HepG2 (cell line): Measurements from ENCODE around the gene MMP25. TPM values are rescaled to one million over a fixed set of nuclear protein-coding genes. Genes with fewer than 3 reads are reported as not detected.

Experiments used
- CC2D1A ChIP-seq: sonication (generic); formaldehyde crosslinking; IDR thresholded peaks from 2 replicates; pipeline ENCODE4 v1.8.1; 2023; ENCODE audit warnings: mild to moderate bottlenecking, missing genetic modification reagents
- ETV5 ChIP-seq: IDR thresholded peaks from 2 replicates; pipeline ENCODE4 v1.6.1; 2018; ENCODE audit warnings: missing biosample characterization, missing genetic modification reagents, inconsistent platforms, borderline replicate concordance
- EZH2 ChIP-seq: conservative IDR thresholded peaks from 2 replicates; pipeline ENCODE4 v1.6.1; 2012; ENCODE audit warnings: mild to moderate bottlenecking, low read depth, low read length, moderate library complexity
- FIP1L1 ChIP-seq: fragments of 200-400 bp; formaldehyde crosslinking; IDR thresholded peaks from 2 replicates; pipeline ENCODE4 v1.6.1; 2018; ENCODE audit warnings: low read depth, mild to moderate bottlenecking, low read length, moderate library complexity, borderline replicate concordance; ENCODE audit not compliant: insufficient read depth
- GATAD2A ChIP-seq: IDR thresholded peaks from 2 replicates; pipeline ENCODE4 v1.6.1; 2016
- KAT2B ChIP-seq: fragments of 150-350 bp; IDR thresholded peaks from 2 replicates; pipeline ENCODE4 v1.6.1; 2014; ENCODE audit warnings: low read depth, low read length, borderline replicate concordance
- PLRG1 ChIP-seq: fragments of 450-650 bp; conservative IDR thresholded peaks from 2 replicates; pipeline ENCODE4 v1.6.1; 2016
- RNF2 ChIP-seq: fragments of 450-650 bp; conservative IDR thresholded peaks from 2 replicates; pipeline ENCODE4 v1.6.1; 2016; ENCODE audit warnings: low read depth
- RXRB ChIP-seq: IDR thresholded peaks from 2 replicates; pipeline ENCODE4 v1.6.1; 2016; ENCODE audit warnings: borderline replicate concordance, missing genetic modification reagents, missing compliant biosample characterization
- SIX4 ChIP-seq: sonication (generic); formaldehyde crosslinking; IDR thresholded peaks from 2 replicates; pipeline ENCODE4 v1.4.0; 2020; ENCODE audit warnings: missing genetic modification reagents
- SOX5 ChIP-seq: IDR thresholded peaks from 2 replicates; pipeline ENCODE4 v1.6.1; 2016; ENCODE audit warnings: borderline replicate concordance
- TCF12 ChIP-seq, 2 experiments: fragments of 450-650 bp in 1 of 2; sonication (generic) in 1 of 2; formaldehyde crosslinking in 1 of 2; IDR thresholded peaks; 2 replicates each; pipeline versions ENCODE4 v1.6.1 to v1.8.0; 2017 to 2022; ENCODE audit warnings: antibody characterized with exemption in 1 of 2, mild to moderate bottlenecking in 1 of 2, missing genetic modification reagents in 1 of 2, moderate library complexity in 1 of 2
- YEATS2 ChIP-seq: sonication (generic); formaldehyde crosslinking; IDR thresholded peaks from 2 replicates; pipeline ENCODE4 v1.4.0; 2020; ENCODE audit warnings: missing genetic modification reagents, borderline replicate concordance
- ZNF329 ChIP-seq: sonication (generic); formaldehyde crosslinking; IDR thresholded peaks from 2 replicates; pipeline ENCODE4 v1.9.0; 2021; ENCODE audit warnings: low read depth, mild to moderate bottlenecking, missing genetic modification reagents
- ZNF547 ChIP-seq: sonication (generic); formaldehyde crosslinking; IDR thresholded peaks from 2 replicates; pipeline ENCODE4 v1.5.1; 2020; ENCODE audit warnings: mild to moderate bottlenecking, missing genetic modification reagents
- ZNF607 ChIP-seq: sonication (generic); formaldehyde crosslinking; IDR thresholded peaks from 2 replicates; pipeline ENCODE4 v1.5.1; 2020; ENCODE audit warnings: missing genetic modification reagents, mild to moderate bottlenecking, borderline replicate concordance
- ZNF891 ChIP-seq: sonication (generic); formaldehyde crosslinking; IDR thresholded peaks from 2 replicates; pipeline ENCODE4 v1.5.0; 2020; ENCODE audit warnings: mild to moderate bottlenecking, missing genetic modification reagents
- polyA plus RNA-seq, 8 experiments: library from polyadenylated mRNA; depleted of rRNA in 3 of 8; stranded (reverse) in 7 of 8; unstranded in 1 of 8; fragments of >200 nt; fragmentation: Illumina TruSeq in 4 of 8; extraction: Trizol in 4 of 8; gene quantifications; 2 replicates each; pipeline versions ENCODE4 v1.2.1 to v1.2.3, GENCODE V29; 2011 to 2016; ENCODE audit warnings: low read depth in 4 of 8, missing spikeins in 1 of 8, mixed read lengths in 1 of 8; ENCODE audit not compliant: insufficient read depth in 1 of 8
- total RNA-seq, 5 experiments: library from RNA; depleted of rRNA; stranded (reverse); fragments of >200 nt; fragmentation: Illumina TruSeq; extraction: Trizol; gene quantifications; 2 replicates each; pipeline ENCODE4 v1.2.3, GENCODE V29; 2016; ENCODE audit warnings: low read depth in 1 of 5
- TF ChIP-seq, protein P1 (sequence below): sonication (generic); formaldehyde crosslinking; IDR thresholded peaks from 2 replicates; pipeline ENCODE4 v1.8.1; 2023; ENCODE audit warnings: mild to moderate bottlenecking, moderate library complexity, missing genetic modification reagents
- TF ChIP-seq, protein P2 (sequence below): sonication (generic); formaldehyde crosslinking; IDR thresholded peaks from 2 replicates; pipeline ENCODE4 v1.4.0; 2020; ENCODE audit warnings: missing genetic modification reagents, borderline replicate concordance
- TF ChIP-seq, protein P3 (sequence below): sonication (generic); formaldehyde crosslinking; IDR thresholded peaks from 2 replicates; pipeline ENCODE4 v1.5.0; 2020; ENCODE audit warnings: mild to moderate bottlenecking, missing genetic modification reagents
- TF ChIP-seq, protein P4 (sequence below): sonication (generic); formaldehyde crosslinking; IDR thresholded peaks from 2 replicates; pipeline ENCODE4 v1.4.0; 2020; ENCODE audit warnings: missing genetic modification reagents, borderline replicate concordance

The MMP25 gene
- total and polyA plus RNA-seq, 2 of the 13 experiments (the other 11 are each of a cell fraction or from before 2014, with no cell fraction given) = 0.04 to 0.08 TPM

DNA sequence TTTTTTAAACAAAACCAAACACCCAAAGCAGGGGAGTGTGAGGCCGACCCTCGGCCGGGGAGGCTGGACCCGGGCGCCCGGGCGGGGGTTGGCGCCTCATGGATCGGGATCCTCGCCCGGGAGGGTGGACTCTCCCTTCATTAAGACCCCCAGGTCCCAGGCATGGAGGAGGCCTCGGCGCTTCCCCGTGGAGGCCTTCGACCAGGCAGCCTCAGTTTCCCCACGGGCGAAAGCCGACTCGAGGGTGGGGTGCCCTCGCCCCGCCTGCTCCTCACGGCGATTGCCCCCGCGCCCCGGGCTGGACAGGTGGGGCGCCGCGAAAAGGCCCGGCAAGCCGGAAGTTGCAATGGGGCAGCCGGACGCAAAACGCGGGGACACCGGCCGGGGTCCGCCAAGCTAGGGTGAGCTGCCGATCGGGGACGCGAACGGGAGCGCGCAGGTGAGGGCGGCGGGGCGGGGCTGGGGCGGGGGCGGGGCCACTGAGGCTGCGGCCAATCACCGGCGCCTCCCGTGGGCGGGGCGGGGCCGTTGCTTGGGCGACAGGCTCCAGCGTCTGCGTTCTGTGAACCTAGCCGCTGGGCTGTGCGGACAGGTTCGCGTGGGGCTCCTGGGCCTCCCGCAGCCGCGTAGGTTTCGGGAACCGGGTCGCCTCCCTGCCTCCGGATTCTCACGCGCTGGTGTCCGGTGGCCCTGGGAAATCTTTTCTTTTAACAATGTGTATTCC lies 60.0 kb downstream of the MMP25 start (continued):
- TF ChIP-seq KAT2B (no peak), ZNF547 (CRISPR knock-in tag) (peak; percentile 64; the same call in 1 of the 2 replicates), RNF2 (no peak), SOX5 (CRISPR knock-in tag) (no peak), EZH2 (no peak), ETV5 (CRISPR knock-in tag) (peak; percentile 81; the same call in 1 of the 2 replicates), SIX4 (0 out of 2 replicates have a peak, but pooled peaks have one; percentile 24), YEATS2 (CRISPR knock-in tag) (peak; percentile 88), GATAD2A (CRISPR knock-in tag) (peak; percentile 75), ZNF607 (CRISPR knock-in tag) (peak; percentile 69; the same call in 1 of the 2 replicates), RXRB (CRISPR knock-in tag) (no peak; the same call in 1 of the 2 replicates), FIP1L1 (no peak), CC2D1A (no peak), ZNF329 (CRISPR knock-in tag) (no peak), TCF12 (IDR thresholded peaks at IDR 0.05) (no peak), TCF12 (CRISPR knock-in tag; IDR thresholded peaks at IDR 0.05) (0 out of 2 replicates have a peak, but pooled peaks have one; percentile 24), ZNF891 (CRISPR knock-in tag) (no peak), PLRG1 (no peak)
- TF ChIP-seq, protein P1, sequence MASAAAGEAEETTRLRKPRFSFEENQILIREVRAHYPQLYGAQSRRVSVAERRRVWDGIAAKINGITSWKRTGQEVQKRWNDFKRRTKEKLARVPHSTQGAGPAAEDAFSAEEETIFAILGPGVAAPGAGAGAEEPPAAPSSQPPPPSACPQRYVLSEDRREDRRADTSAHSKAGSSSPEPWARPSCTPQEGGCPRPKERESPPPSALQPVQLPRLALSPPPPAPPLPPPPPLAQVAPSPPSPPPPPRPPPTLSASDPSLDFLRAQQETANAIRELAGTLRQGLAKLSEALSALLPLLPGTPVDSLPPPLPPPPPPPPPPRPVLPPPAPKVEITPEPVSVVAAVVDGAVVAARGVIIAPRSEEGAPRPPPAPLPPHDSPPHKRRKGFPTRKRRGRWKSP (CRISPR knock-in tag) = no peak
- TF ChIP-seq, protein P2, sequence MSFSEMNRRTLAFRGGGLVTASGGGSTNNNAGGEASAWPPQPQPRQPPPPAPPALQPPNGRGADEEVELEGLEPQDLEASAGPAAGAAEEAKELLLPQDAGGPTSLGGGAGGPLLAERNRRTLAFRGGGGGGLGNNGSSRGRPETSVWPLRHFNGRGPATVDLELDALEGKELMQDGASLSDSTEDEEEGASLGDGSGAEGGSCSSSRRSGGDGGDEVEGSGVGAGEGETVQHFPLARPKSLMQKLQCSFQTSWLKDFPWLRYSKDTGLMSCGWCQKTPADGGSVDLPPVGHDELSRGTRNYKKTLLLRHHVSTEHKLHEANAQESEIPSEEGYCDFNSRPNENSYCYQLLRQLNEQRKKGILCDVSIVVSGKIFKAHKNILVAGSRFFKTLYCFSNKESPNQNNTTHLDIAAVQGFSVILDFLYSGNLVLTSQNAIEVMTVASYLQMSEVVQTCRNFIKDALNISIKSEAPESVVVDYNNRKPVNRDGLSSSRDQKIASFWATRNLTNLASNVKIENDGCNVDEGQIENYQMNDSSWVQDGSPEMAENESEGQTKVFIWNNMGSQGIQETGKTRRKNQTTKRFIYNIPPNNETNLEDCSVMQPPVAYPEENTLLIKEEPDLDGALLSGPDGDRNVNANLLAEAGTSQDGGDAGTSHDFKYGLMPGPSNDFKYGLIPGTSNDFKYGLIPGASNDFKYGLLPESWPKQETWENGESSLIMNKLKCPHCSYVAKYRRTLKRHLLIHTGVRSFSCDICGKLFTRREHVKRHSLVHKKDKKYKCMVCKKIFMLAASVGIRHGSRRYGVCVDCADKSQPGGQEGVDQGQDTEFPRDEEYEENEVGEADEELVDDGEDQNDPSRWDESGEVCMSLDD = 0 out of 2 replicates have a peak, but pooled peaks have one; percentile 75
- TF ChIP-seq, protein P3, sequence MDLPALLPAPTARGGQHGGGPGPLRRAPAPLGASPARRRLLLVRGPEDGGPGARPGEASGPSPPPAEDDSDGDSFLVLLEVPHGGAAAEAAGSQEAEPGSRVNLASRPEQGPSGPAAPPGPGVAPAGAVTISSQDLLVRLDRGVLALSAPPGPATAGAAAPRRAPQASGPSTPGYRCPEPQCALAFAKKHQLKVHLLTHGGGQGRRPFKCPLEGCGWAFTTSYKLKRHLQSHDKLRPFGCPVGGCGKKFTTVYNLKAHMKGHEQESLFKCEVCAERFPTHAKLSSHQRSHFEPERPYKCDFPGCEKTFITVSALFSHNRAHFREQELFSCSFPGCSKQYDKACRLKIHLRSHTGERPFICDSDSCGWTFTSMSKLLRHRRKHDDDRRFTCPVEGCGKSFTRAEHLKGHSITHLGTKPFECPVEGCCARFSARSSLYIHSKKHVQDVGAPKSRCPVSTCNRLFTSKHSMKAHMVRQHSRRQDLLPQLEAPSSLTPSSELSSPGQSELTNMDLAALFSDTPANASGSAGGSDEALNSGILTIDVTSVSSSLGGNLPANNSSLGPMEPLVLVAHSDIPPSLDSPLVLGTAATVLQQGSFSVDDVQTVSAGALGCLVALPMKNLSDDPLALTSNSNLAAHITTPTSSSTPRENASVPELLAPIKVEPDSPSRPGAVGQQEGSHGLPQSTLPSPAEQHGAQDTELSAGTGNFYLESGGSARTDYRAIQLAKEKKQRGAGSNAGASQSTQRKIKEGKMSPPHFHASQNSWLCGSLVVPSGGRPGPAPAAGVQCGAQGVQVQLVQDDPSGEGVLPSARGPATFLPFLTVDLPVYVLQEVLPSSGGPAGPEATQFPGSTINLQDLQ (CRISPR knock-in tag) = no peak
- TF ChIP-seq, protein P4, sequence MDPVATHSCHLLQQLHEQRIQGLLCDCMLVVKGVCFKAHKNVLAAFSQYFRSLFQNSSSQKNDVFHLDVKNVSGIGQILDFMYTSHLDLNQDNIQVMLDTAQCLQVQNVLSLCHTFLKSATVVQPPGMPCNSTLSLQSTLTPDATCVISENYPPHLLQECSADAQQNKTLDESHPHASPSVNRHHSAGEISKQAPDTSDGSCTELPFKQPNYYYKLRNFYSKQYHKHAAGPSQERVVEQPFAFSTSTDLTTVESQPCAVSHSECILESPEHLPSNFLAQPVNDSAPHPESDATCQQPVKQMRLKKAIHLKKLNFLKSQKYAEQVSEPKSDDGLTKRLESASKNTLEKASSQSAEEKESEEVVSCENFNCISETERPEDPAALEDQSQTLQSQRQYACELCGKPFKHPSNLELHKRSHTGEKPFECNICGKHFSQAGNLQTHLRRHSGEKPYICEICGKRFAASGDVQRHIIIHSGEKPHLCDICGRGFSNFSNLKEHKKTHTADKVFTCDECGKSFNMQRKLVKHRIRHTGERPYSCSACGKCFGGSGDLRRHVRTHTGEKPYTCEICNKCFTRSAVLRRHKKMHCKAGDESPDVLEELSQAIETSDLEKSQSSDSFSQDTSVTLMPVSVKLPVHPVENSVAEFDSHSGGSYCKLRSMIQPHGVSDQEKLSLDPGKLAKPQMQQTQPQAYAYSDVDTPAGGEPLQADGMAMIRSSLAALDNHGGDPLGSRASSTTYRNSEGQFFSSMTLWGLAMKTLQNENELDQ (CRISPR knock-in tag) = no peak
